GM18526 (cell line): Measurements from ENCODE around the gene CYREN.

Experiments
- POLR2A ChIP-seq: IDR thresholded peaks from 3 replicates; pipeline ENCODE4 v1.6.1; 2011; ENCODE audit not compliant: insufficient read length; ENCODE audit errors: extremely low read depth

CYREN gene

DNA sequence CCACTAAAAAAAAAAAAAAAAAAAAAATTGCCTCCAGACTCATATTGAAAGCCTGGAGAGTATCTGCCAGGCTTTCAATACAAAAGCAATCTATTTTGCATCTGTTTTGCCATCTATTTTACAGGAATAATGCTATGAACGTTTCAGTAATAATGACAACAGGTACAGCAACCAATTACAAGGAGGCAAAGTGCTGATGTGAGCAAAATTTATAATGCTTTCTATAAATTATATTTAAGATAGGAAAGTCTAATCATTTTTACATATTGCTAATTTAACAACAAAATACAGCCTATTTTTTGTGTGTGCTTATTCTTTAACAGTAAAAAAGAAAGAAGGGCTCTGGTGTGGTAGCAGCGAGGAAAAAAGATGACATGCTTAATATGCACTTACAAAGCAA, 30.8 kb upstream of the CYREN start:
- no peak for TF ChIP-seq POLR2A

DNA sequence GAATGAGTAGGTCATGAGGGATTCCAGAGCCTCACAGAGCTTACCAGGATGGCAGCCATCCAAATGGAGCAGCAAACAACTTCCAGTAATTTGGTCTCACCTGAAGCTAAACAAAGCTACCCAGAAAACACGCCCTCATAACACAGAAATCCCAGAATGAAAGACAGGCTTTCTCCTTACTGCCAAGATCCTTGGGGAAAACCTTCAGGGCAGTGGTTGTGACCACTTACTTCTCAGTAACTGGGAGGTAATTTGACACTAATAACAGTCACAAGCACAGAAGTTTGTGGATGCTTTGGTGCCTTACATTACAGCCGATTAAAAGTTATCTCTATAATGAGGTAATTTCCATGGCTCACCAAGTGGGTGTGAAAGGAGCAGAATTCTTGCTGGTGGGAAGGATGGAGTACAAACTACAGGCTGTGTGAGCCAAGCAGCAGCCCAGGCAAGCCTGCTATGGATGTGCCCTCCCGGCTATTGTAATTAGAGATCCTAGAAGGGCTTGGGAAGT, 30.4 kb upstream of the CYREN start:
- TF ChIP-seq POLR2A, result no peak

DNA sequence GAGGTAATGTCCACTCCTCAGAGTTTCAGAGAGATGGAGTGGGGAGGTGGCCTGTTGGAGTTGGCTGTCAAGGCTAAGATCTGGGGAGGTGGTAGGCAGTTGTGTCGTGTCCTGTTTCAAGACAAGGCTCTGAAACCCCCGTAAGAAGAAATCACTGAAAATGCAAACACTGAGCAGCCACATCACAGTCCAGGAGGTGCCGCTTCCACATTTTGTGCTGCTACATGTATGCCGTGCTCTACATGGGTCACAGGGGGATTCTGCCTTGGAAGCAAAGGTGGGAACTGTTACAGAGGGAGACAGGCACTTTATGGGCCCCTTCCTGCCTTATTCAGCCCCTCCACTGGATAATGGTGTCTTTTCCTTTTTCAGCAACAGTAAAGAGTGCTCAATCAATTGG, 28.9 kb upstream of the CYREN start:
- TF ChIP-seq POLR2A, result no peak

DNA sequence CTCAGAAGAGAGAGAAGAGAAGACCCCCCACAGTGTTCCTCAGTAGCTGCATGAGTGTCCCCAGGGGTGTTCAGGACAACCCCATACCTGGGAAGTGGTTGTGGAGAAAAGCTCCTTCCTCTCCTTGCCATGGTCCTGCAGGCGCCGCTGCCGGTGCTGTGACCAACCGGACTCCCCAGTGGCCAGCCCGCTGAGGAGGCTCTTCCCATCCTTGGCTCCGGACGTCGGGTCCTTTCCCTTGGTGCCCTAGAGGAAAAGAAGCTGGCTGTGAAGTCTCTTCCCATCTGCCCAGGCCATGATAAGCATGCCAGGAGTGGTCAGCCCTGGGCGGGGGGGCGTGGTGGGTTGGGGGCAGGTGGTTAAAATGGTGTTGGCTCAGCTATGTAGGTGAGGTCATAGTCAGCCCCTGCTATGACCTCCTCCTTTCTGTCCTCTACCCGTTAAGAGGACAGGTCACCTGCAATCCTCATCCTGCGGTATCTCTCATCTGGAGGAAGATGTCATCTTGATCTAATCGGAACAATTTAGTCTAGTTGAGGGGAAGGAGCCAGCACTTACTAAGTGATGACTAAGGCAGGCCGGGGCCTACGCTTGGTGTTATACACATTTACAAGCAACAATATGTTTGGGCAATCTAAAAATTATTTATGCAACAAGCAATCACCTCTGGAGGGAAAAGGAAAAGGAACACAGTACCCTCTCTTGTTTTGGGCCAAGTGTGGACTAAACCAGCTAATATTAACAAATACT, 27.6 kb upstream of the CYREN start:
- TF ChIP-seq POLR2A, result no peak

GRCh38 chr7:135197343-135197742, 26.8 kb upstream of the CYREN start:
- no peak for TF ChIP-seq POLR2A

DNA sequence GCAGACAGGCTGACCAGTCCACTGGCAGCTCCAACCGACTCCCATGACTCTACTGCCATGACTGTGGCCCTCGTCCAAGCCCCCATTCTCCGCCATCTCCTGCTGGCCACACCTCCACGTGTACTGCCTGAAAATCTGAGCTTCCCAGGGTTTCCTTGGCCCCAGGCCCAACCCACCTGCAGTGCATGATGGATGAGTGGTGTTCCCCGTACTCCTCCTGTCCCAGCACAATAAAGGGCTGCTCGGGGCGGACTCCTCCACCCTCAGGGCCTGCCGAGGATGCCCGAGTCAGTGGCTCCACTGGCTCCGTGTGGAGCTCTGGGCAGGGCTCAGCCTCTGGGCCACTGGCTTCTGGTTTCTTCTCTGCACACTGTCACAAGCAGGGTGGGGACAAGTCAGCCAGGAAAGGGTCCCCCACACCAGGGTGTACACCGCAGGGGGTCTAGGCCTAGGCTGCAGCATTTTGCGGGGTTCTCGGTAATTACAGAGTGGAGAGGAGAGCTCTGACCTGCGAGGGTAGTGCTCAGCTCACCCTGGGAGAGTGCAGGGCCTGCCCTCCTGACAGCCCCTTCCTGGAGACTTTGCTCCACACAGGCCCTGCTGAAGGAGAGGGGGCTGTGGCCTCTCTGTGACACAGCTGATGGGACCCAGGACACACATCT, 25.6 kb upstream of the CYREN start:
- no peak for TF ChIP-seq POLR2A

GRCh38 chr7:135195156-135195555, 24.6 kb upstream of the CYREN start:
- no peak for TF ChIP-seq POLR2A

GRCh38 chr7:135194494-135195095, 24.1 kb upstream of the CYREN start:
- no peak for TF ChIP-seq POLR2A

- no peak for TF ChIP-seq POLR2A
These were observed 23.1 kb upstream of the CYREN start for GRCh38 chr7:135193615-135194081.

GRCh38 chr7:135192914-135193536, 22.5 kb upstream of the CYREN start:
- TF ChIP-seq POLR2A, result no peak

GRCh38 chr7:135190703-135191102, 20.2 kb upstream of the CYREN start:
- TF ChIP-seq POLR2A, result no peak

DNA sequence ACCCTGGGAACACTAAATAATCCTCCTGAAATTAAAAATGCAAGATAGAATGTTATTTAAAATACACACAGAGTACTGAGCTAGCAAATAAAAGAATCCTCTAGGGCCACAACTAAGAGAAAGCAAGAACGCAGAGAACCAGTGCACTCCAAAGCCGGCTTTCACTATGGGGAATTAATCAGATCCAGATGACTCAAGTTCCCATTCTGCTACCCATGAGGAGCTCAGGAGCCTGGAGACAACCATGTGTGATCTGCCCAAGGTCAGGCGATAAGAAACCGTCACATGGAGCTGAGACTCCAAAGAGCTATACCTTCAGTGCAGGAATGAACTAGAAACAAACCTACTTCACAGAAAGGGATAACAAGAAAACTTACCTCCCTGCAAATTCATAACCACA, 19.5 kb upstream of the CYREN start:
- no peak for TF ChIP-seq POLR2A

DNA sequence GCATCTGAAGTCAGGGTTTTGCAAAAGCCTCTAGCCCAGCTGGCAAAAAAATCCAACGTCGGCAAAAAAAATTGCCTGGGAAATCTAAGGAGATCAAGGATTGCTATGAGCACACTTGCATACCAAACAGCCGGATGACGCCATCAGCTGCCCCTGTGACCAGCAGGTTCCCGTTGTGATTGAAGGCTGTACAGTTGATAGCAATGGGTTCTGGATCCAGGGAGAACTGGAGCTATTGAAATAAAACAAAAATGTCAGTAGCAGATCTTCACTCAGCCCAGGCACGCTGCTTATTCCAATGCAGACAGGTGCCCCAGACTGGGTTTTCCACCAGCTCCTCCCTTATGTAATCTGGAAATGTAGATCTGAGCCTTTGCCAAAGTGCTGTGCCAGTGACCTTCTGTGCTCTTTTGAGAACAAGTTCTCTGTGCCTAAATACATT, 18.7 kb upstream of the CYREN start:
- no peak for TF ChIP-seq POLR2A

- no peak for TF ChIP-seq POLR2A
These were observed 17.9 kb upstream of the CYREN start for GRCh38 chr7:135188298-135188984.

- TF ChIP-seq POLR2A, result peak; percentile 58
These were observed 16.3 kb upstream of the CYREN start for GRCh38 chr7:135186841-135187253.
